ENCODE measurements around the gene POLG. TPM values are rescaled to one million over a fixed set of nuclear protein-coding genes. Genes with fewer than 3 reads are reported as not detected.
A peak's percentile ranks its signal among the peaks of the same experiment; 100 is the strongest.

POLG gene
- total and polyA plus RNA-seq, 2 of the 13 experiments (the other 11 are each of a cell fraction or from before 2014, with no cell fraction given), result 26.6 to 35.5 TPM

GRCh38 chr15:89361451-89362202 lies 27.0 kb upstream of the POLG start (continued):
- no peak for TF ChIP-seq ZNF33B (CRISPR knock-in tag; IDR thresholded peaks at IDR 0.05)
- TF ChIP-seq, protein P1, sequence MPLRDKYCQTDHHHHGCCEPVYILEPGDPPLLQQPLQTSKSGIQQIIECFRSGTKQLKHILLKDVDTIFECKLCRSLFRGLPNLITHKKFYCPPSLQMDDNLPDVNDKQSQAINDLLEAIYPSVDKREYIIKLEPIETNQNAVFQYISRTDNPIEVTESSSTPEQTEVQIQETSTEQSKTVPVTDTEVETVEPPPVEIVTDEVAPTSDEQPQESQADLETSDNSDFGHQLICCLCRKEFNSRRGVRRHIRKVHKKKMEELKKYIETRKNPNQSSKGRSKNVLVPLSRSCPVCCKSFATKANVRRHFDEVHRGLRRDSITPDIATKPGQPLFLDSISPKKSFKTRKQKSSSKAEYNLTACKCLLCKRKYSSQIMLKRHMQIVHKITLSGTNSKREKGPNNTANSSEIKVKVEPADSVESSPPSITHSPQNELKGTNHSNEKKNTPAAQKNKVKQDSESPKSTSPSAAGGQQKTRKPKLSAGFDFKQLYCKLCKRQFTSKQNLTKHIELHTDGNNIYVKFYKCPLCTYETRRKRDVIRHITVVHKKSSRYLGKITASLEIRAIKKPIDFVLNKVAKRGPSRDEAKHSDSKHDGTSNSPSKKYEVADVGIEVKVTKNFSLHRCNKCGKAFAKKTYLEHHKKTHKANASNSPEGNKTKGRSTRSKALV (CRISPR knock-in tag; IDR thresholded peaks at IDR 0.05), result peak; percentile 88; the same call in 1 of the 2 replicates
- peak; percentile 51; the same call in 1 of the 2 replicates for TF ChIP-seq IRF2 (CRISPR knock-in tag; IDR thresholded peaks at IDR 0.05)
- peak; percentile 92 for TF ChIP-seq ZSCAN21 (CRISPR knock-in tag; IDR thresholded peaks at IDR 0.05; ENCODE audit: borderline replicate concordance)
- no peak for TF ChIP-seq CREB1 (IDR thresholded peaks at IDR 0.05)
- no peak for TF ChIP-seq CREB1 (CRISPR knock-in tag; IDR thresholded peaks at IDR 0.05)
- no peak for TF ChIP-seq ZNF136 (CRISPR knock-in tag; IDR thresholded peaks at IDR 0.05; ENCODE audit: low read depth)
- peak; percentile 73; the same call in 1 of the 2 replicates for TF ChIP-seq IRX3 (CRISPR knock-in tag; IDR thresholded peaks at IDR 0.05; ENCODE audit: borderline replicate concordance, low read depth)
- TF ChIP-seq AKAP8 (CRISPR knock-in tag; IDR thresholded peaks at IDR 0.05), result no peak
- peak; percentile 71; the same call in 1 of the 2 replicates for TF ChIP-seq TMF1 (CRISPR knock-in tag; IDR thresholded peaks at IDR 0.05; ENCODE audit: low read depth)
- peak; percentile 88 for TF ChIP-seq NKX3-1 (CRISPR knock-in tag; IDR thresholded peaks at IDR 0.05)
- no peak for TF ChIP-seq SMC3 (IDR thresholded peaks at IDR 0.05; ENCODE audit: low read length)
- TF ChIP-seq, protein P2, sequence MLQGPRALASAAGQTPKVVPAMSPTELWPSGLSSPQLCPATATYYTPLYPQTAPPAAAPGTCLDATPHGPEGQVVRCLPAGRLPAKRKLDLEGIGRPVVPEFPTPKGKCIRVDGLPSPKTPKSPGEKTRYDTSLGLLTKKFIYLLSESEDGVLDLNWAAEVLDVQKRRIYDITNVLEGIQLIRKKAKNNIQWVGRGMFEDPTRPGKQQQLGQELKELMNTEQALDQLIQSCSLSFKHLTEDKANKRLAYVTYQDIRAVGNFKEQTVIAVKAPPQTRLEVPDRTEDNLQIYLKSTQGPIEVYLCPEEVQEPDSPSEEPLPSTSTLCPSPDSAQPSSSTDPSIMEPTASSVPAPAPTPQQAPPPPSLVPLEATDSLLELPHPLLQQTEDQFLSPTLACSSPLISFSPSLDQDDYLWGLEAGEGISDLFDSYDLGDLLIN (CRISPR knock-in tag; IDR thresholded peaks at IDR 0.05; ENCODE audit: borderline replicate concordance), result no peak; the same call in 1 of the 2 replicates
- TF ChIP-seq, protein P3, sequence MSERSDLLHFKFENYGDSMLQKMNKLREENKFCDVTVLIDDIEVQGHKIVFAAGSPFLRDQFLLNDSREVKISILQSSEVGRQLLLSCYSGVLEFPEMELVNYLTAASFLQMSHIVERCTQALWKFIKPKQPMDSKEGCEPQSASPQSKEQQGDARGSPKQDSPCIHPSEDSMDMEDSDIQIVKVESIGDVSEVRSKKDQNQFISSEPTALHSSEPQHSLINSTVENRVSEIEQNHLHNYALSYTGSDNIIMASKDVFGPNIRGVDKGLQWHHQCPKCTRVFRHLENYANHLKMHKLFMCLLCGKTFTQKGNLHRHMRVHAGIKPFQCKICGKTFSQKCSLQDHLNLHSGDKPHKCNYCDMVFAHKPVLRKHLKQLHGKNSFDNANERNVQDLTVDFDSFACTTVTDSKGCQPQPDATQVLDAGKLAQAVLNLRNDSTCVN (CRISPR knock-in tag; IDR thresholded peaks at IDR 0.05; ENCODE audit: borderline replicate concordance), result peak; percentile 89
- TF ChIP-seq, protein P4, sequence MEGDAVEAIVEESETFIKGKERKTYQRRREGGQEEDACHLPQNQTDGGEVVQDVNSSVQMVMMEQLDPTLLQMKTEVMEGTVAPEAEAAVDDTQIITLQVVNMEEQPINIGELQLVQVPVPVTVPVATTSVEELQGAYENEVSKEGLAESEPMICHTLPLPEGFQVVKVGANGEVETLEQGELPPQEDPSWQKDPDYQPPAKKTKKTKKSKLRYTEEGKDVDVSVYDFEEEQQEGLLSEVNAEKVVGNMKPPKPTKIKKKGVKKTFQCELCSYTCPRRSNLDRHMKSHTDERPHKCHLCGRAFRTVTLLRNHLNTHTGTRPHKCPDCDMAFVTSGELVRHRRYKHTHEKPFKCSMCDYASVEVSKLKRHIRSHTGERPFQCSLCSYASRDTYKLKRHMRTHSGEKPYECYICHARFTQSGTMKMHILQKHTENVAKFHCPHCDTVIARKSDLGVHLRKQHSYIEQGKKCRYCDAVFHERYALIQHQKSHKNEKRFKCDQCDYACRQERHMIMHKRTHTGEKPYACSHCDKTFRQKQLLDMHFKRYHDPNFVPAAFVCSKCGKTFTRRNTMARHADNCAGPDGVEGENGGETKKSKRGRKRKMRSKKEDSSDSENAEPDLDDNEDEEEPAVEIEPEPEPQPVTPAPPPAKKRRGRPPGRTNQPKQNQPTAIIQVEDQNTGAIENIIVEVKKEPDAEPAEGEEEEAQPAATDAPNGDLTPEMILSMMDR (CRISPR knock-in tag; IDR thresholded peaks at IDR 0.05), result no peak
- TF ChIP-seq HNF4A (CRISPR knock-in tag; IDR thresholded peaks at IDR 0.05), result no peak
- TF ChIP-seq KLF6 (CRISPR knock-in tag; IDR thresholded peaks at IDR 0.05), result peak; percentile 95
- peak; percentile 95 for TF ChIP-seq ZNF792 (CRISPR knock-in tag; IDR thresholded peaks at IDR 0.05)
- no peak for TF ChIP-seq DPF2 (CRISPR knock-in tag; IDR thresholded peaks at IDR 0.05; ENCODE audit: borderline replicate concordance, low read depth)
- TF ChIP-seq, protein P5, sequence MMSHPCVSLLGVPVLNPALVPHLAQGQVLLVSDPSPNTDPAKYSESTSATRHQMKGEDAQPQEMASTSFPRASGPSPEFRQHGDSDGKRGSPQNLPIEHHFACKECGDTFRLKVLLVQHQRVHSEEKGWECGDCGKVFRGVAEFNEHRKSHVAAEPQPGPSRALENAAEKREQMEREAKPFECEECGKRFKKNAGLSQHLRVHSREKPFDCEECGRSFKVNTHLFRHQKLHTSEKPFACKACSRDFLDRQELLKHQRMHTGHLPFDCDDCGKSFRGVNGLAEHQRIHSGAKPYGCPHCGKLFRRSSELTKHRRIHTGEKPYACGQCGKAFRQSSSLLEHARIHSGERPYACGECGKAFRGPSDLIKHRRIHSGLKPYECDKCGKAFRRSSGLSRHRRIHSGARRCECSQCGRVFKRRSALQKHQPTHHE (CRISPR knock-in tag; IDR thresholded peaks at IDR 0.05; ENCODE audit: borderline replicate concordance), result no peak
- TF ChIP-seq TBX2 (CRISPR knock-in tag; IDR thresholded peaks at IDR 0.05; ENCODE audit: borderline replicate concordance), result peak; percentile 34; the same call in 1 of the 2 replicates

Measured in HepG2 (cell line).